Urinary bladder (tissue), 4 donors: ENCODE measurements around the gene PCDHGA11. TPM values are rescaled to one million over a fixed set of nuclear protein-coding genes. Genes with fewer than 3 reads are reported as not detected.
"Not testable (repeated sequence)": the region's sequence is repeated elsewhere in the genome, so short reads cannot be mapped to it uniquely, and the experiment has no call there.

Source experiments
- DNase-seq: peaks from one replicate; pipeline ENCODE4 v3.0.0-alpha.2; 2015; ENCODE audit errors: extremely low spot score
- H3K27ac ChIP-seq: one replicate; pipeline ENCODE4 v1.5.1; 2013; ENCODE audit warnings: low read depth, mild to moderate bottlenecking, moderate library complexity
- H3K36me3 ChIP-seq: one replicate; pipeline ENCODE4 v1.6.1; 2013; ENCODE audit warnings: mild to moderate bottlenecking, moderate library complexity; ENCODE audit not compliant: insufficient read depth
- H3K4me1 ChIP-seq: one replicate; pipeline ENCODE4 v1.6.1; 2013; ENCODE audit warnings: mild to moderate bottlenecking, moderate library complexity; ENCODE audit not compliant: insufficient read depth
- H3K4me3 ChIP-seq: one replicate; pipeline ENCODE4 v1.5.1; 2013; ENCODE audit warnings: low read depth, low read length
- WGBS: extraction: QIAGEN DNeasy Blood & Tissue Kit; methylation state at CpG from one replicate; pipeline ENCODE4 v1.1.7; 2013; 5-methylcytosine and 5-hydroxymethylcytosine counted together
- polyA plus RNA-seq: library from polyadenylated mRNA; stranded (reverse); fragments of 200-250 nt; gene quantifications from one replicate; pipeline ENCODE4 v1.2.3, GENCODE V29; 2013
- total RNA-seq: library from RNA; depleted of rRNA; stranded (reverse); fragments of >200 nt; gene quantifications from one replicate; pipeline ENCODE4 v1.2.3, GENCODE V29; 2014
- donor health status: healthy with polysubstance abuse.
- donor health status: healthy.

Gene PCDHGA11
- total and polyA plus RNA-seq, 2 donors: 1.9 to 12.5 TPM

- DNase-seq: no peak
- H3K36me3 ChIP-seq: no peaks in the 10 kb centered on the region
- 51% methylated on average over 3 of the region's 3 CpGs for WGBS
- H3K4me1 ChIP-seq: no peaks in the 10 kb centered on the region
- H3K27ac ChIP-seq: no peak overlapping the region
- no peak overlapping the region for H3K4me3 ChIP-seq
Measured at GRCh38 chr5:141411575-141411974, 9.3 kb upstream of the PCDHGA11 start.

DNA sequence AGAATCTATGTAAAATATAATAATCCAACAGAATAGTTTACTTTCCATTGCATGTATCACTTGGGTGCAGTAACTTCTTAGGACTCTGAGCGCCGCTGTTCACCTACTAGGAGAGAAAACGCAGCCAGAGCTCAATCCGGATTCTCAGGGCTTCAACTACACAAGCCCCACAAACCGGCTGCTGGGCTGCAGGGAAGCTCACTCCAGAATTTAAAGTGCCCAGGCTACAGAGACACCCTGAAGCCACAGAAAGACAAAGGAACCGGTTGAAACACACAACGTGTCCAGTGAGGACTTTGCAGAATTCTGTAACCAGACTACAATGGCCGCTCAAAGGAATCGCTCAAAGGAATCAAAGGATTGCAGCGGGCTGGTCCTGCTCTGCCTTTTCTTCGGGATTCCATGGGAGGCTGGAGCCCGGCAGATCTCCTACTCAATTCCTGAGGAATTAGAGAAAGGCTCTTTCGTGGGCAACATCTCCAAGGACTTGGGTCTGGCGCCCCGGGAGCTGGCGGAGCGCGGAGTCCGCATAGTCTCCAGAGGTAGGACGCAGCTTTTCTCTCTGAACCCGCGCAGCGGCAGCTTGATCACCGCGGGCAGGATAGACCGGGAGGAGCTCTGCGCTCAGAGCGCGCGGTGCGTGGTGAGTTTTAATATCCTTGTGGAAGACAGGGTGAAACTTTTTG lies 7.9 kb upstream of the PCDHGA11 start, which contains the start of gene PCDHGA10:
PCDHGA10 (plus strand) TSS at position 134 of the 686 bp plus-strand sequence; CDS start at position 323, 189 bp downstream.
- DNase-seq: no peak
- 14% methylated on average over 31 of the region's 31 CpGs for WGBS
- H3K4me3 ChIP-seq: peak within 1 kb of the TSS; percentile 15

GRCh38 chr5:141413540-141414069 lies 7.2 kb upstream of the PCDHGA11 start:
- no peak for DNase-seq
- Histone ChIP-seq H3K36me3 (no peaks in the 10 kb centered on the region), H3K4me1 (no peaks in the 10 kb centered on the region), H3K27ac (no peak overlapping the region), H3K4me3 (no peak overlapping the region)
- 16% methylated on average over 25 of the region's 25 CpGs for WGBS

More for the DNA sequence above, 7.9 kb upstream of the PCDHGA11 start, which contains the start of gene PCDHGA10:
- H3K36me3 ChIP-seq: no peaks in the 10 kb centered on the region
- H3K27ac ChIP-seq: no peak within 1 kb of the TSS
- no peaks in the 10 kb centered on the region for H3K4me1 ChIP-seq

GRCh38 chr5:141414548-141415274 lies 6.1 kb upstream of the PCDHGA11 start:
- not testable (repeated sequence) for H3K27ac ChIP-seq, H3K4me1 ChIP-seq, H3K36me3 ChIP-seq, H3K4me3 ChIP-seq, DNase-seq
- WGBS: 26% methylated on average over 40 of the region's 46 CpGs

DNA sequence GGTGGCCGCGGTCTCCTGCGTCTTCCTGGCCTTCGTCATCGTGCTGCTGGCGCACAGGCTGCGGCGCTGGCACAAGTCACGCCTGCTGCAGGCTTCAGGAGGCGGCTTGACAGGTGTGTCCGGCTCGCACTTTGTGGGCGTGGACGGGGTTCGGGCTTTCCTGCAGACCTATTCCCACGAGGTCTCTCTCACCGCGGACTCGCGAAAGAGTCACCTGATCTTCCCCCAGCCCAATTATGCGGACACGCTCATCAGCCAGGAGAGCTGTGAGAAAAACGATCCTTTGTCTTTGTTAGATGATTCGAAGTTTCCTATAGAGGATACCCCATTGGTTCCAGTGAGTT lies 5.6 kb upstream of the PCDHGA11 start:
- not testable (repeated sequence) for DNase-seq, H3K36me3 ChIP-seq, H3K27ac ChIP-seq, H3K4me1 ChIP-seq, H3K4me3 ChIP-seq
- WGBS: 26% methylated on average over 24 of the region's 24 CpGs

DNA sequence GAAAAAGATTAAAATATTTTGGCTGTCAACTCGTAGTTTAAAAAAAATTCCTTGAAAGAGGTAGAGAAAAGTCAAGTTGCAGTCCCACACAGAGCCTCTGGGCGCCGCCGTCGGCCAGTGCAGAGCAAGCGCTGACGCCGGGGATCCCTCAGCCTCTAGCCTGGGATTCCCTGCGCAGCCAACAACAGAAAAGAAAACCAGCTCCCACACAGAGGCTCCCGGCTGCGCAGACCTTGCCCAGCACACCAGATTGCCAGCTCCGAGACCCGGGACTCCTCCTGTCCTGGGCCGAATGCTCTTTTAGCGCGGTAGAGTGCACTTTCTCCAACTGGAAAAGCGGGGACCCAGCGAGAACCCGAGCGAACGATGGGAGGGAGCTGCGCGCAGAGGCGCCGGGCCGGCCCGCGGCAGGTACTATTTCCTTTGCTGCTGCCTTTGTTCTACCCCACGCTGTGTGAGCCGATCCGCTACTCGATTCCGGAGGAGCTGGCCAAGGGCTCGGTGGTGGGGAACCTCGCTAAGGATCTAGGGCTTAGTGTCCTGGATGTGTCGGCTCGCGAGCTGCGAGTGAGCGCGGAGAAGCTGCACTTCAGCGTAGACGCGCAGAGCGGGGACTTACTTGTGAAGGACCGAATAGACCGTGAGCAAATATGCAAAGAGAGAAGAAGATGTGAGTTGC lies 3.2 kb upstream of the PCDHGA11 start, which contains the start of gene PCDHGB7:
PCDHGB7 (plus strand) TSS at position 184 of the 679 bp plus-strand sequence; CDS start at position 367, 183 bp downstream.
- not testable (repeated sequence) for H3K36me3 ChIP-seq, H3K27ac ChIP-seq, H3K4me1 ChIP-seq
- 7% methylated on average over 44 of the region's 47 CpGs for WGBS
- H3K4me3 ChIP-seq: peak within 1 kb of the TSS; percentile 14
- DNase-seq: peak; percentile 11

- WGBS: 27% methylated on average over 74 of the region's 74 CpGs
- no peak overlapping the region for H3K27ac ChIP-seq
- no peak overlapping the region for H3K4me3 ChIP-seq
- no peaks in the 10 kb centered on the region for H3K4me1 ChIP-seq
- DNase-seq: no peak
- no peaks in the 10 kb centered on the region for H3K36me3 ChIP-seq
Measured at GRCh38 chr5:141419074-141419880, 1.6 kb upstream of the PCDHGA11 start.

- Histone ChIP-seq H3K36me3 (no peaks in the 10 kb centered on the region), H3K27ac (no peak overlapping the region), H3K4me1 (no peaks in the 10 kb centered on the region), H3K4me3 (no peak overlapping the region)
- DNase-seq: no peak
- WGBS: 12% methylated on average over 13 of the region's 13 CpGs
Measured at GRCh38 chr5:141421489-141421855, 621 bp downstream of the PCDHGA11 start.

DNA sequence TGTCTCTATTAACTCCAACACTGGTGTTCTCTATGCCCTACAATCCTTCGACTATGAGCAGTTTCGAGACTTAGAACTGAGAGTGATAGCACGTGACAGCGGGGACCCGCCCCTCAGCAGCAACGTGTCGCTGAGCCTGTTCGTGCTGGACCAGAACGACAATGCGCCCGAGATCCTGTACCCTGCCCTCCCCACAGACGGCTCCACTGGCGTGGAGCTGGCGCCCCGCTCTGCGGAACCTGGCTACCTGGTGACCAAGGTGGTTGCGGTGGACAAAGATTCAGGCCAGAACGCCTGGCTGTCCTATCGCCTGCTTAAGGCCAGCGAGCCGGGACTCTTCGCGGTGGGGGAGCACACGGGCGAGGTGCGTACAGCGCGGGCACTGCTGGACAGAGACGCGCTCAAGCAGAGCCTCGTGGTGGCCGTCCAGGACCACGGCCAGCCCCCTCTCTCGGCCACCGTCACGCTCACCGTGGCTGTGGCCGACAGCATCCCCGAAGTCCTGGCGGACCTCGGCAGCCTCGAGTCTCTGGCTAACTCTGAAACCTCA lies 2.0 kb downstream of the PCDHGA11 start:
- Histone ChIP-seq H3K27ac (no peak overlapping the region), H3K36me3 (no peaks in the 10 kb centered on the region), H3K4me1 (no peaks in the 10 kb centered on the region), H3K4me3 (no peak overlapping the region)
- WGBS: 24% methylated on average over 42 of the region's 42 CpGs
- DNase-seq: no peak

GRCh38 chr5:141427783-141428426 lies 7.1 kb downstream of the PCDHGA11 start:
- no peaks in the 10 kb centered on the region for H3K4me1 ChIP-seq
- DNase-seq: no peak
- no peak overlapping the region for H3K4me3 ChIP-seq
- WGBS: 40% methylated on average over 53 of the region's 53 CpGs
- no peaks in the 10 kb centered on the region for H3K36me3 ChIP-seq
- no peak overlapping the region for H3K27ac ChIP-seq

GRCh38 chr5:141430332-141431113 lies 9.7 kb downstream of the PCDHGA11 start, which contains the start of gene PCDHGA12:
PCDHGA12 (plus strand) TSS chr5:141430507; CDS start chr5:141430760, 253 bp downstream.
- Histone ChIP-seq H3K4me1 (no peaks in the 10 kb centered on the region), H3K4me3 (peak within 1 kb of the TSS; percentile 0), H3K27ac (no peak within 1 kb of the TSS), H3K36me3 (no peaks in the 10 kb centered on the region)
- no peak for DNase-seq
- 15% methylated on average over 33 of the region's 33 CpGs for WGBS

DNA sequence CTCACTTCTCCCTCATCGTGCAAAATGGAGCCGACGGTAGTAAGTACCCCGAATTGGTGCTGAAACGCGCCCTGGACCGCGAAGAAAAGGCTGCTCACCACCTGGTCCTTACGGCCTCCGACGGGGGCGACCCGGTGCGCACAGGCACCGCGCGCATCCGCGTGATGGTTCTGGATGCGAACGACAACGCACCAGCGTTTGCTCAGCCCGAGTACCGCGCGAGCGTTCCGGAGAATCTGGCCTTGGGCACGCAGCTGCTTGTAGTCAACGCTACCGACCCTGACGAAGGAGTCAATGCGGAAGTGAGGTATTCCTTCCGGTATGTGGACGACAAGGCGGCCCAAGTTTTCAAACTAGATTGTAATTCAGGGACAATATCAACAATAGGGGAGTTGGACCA lies 10.4 kb downstream of the PCDHGA11 start:
- 14% methylated on average over 37 of the region's 37 CpGs for WGBS
- Histone ChIP-seq H3K4me3 (peak overlapping the region; percentile 0), H3K27ac (no peak overlapping the region), H3K4me1 (no peaks in the 10 kb centered on the region), H3K36me3 (no peaks in the 10 kb centered on the region)
- no peak for DNase-seq
